Skin of body (tissue), 2 donors: ENCODE results near the gene GREB1L. TPM values are rescaled to one million over a fixed set of nuclear protein-coding genes. Genes with fewer than 3 reads are reported as not detected.
"Not testable (repeated sequence)": the region's sequence is repeated elsewhere in the genome, so short reads cannot be mapped to it uniquely, and the experiment has no call there.

ENCODE experiments used
- DNase-seq: peaks from one replicate; lab custom pipeline; 2025; lab: John Stamatoyannopoulos, UW
- total RNA-seq: library from RNA; depleted of rRNA; stranded (reverse); fragments of >200 nt; gene quantifications from one replicate; pipeline ENCODE4 v1.2.3, GENCODE V29; 2014

The GREB1L gene
- 4.2 TPM for total RNA-seq

DNA sequence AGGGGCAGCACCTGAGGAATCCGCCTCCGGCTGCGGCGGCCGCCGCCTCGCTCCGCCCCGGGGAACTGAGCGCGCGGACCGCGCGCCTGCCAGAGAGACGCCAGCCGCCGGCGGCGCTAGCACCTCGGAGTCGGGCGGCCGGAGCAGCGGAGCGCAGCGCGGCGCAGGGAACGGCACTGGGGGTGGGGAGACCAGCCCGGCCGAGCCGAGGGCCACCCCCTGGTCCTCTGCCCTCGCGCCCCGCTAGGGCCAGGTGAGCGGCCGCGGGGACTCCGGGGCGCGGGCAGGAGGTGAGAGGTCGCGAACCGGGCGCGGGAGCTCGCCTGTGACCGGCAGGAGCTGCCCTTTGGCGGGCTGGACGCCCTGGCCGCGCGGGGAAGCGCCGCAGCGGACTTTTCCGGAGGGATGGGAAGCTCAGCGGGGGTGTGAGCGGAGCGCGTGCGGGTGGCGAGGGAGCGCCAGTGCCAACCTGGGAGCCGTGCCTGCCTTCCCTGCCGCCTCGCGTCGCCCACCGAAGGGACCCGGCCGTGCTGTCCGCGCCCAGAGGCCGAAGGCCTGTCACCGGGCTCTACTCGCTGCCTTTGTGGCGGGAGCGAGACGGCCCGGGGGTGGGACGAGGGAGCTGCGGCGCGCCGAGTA, at the start of gene GREB1L:
TSS of gene GREB1L (plus strand) at position 92 of the 639 bp plus-strand sequence. CDS start 141,287 bp downstream, outside the sequence.
- DNase-seq, result no peak

DNA sequence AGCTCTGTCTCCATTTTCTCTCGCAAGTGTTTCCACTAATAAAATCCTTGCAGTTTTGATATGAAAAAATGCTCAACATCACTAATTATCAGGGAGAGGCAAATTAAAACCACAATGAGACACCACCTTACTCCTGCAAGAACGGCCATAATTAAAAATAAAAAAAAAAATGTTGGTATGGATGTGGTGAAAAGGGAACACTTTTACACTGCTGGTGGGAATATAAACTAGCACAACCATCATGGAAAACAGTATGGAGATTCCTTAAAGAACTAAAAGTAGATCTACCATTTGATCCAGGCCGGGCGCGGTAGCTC, 49.8 kb upstream of the GREB1L start:
- DNase-seq, result no peak

DNA sequence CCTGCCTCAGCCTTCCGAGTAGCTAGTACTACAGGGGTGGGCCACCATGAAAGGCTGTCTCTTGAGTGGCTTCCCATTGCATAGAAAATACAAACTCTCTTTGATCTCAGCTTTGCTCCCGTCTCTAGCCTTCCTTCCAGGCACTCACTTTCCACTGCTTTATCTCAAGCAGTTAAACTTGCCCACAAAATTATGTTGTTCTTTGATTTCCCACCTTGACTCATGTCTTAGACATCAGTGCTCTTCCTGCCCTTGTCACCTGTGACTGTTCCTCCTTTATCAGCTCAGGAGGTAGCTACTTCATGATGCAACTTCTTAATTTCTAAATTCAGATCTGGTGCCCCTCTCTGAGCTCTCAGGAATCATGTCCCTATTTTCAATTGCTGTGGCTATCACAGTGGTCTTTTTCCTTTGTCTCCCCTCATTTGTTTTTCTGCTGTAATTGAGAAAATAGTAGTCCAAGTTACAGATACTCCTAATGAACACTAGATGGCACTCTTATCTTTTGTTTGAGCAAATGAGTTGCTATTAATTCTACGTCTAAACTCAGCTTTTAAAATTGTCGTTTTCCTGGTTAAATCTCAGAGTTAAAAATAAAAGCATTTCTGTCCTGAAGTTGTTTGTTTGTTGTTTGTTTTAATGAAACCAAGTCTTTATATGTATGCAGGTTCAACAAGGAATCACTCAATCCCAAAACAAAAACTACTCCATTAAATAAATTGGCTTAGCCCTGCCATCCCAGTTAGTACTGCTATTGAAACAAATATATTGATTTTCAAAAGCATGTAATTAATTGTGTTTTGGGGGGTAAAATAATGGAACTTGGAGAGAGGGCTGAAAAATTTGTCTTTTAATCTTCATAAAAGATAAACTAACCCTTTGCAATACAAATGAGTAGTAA, 46.9 kb upstream of the GREB1L start:
- peak; percentile 11 for DNase-seq

DNA sequence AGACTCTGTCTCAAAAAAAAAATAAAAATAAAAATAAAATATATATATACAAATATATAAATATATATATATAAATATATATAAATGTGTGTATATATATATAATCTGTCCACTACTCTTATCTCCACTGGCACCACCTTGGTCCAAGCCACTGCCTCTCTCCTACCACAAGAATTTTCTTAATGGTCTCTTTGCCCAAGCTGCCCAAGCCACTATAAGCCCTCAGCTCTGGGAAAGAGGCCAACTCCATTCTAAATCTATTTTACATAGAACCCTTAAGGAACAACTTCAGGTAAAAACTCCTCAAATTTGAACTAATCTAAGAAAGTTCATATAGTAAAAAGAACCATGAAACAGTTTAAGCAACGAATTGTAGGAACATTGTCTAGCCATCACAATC, 45.6 kb upstream of the GREB1L start:
- DNase-seq, result no peak

DNA sequence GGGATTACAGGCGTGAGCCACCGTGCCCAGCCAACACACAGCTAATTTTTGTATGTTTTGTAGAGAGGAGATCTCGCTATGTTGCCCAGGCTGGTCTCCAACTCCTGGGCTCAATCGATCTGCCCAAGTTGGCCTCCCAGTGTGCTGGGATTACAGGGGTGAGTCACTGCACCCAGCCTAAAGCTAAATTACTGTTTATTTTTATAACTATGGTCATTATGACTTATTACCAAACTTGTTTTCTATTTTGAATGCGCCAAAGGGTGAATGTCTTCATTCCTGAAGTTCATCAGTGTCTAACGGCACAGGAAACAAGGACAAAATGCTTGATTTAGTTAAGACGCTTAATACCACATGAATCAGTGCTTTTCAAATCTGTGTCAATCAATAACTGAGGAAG, 38.9 kb upstream of the GREB1L start:
- no peak for DNase-seq

DNA sequence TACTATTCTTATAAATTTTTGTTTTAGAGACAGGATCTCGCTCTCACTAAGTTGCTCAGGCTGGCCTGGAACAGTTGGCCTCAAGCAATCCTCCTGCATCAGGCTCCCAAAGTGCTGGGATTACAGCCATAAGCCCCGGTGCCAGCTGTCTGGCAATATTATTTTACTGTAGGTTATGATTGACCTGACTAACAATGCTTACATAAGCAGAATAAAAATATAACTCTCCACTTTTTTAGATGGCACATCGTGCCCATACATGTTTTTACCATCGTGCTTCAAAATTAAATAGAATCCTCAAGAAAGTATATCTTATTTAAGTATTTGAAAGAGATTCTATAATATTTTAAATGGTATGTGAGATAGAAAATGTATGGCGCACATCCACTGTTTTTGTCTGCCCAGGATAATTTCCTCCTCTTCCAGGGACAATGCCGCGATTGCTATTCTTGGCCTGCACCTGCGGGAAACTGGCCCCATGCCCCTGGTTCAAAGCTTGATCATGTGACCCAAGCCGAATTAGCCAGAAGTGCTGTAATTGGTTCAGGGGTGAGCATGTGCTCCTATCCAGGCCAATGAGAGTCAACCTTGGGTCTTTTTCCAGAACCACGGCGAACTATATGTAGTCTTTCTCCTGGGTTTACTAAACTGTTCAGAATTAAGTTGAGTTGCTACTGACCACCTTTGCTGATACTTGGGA, 38.3 kb upstream of the GREB1L start:
- DNase-seq, result no peak

DNA sequence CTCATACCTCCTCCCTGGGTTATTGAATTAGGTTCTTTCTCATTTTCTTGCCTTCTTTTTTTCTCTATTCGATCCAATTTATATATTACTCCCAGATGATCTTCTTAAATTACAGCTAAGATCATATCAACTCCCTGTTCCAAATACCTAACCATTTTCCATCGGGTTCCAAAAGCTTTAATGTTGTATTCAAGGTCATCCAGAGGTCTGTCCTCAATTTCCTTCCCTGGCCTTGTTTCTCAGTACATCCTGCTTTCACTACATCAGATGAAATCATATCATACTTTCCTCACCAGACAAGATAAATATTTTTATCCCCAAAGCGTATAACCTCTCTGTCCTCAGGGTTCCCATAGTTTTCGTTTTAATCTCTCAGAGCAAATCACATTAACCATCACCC, 36.3 kb upstream of the GREB1L start:
- no peak for DNase-seq

DNA sequence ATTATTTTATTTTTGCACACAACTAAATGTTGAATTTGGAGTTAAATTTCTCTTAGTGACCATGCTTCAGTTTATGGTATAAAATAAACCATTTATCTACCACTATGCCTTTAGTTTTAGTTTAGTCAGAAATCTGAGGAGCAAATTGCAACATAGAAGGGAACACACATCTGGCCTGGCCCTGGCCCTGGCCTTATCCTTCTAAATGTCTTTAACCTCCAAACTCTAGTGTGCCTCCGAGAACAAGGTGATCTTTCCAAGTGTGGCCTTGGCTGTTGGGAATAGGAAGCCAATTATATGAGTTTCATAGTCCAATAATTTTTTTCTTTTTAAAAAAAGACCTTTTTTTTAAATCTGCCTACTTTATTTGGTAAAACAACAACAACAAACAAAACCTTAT, 31.8 kb upstream of the GREB1L start:
- no peak for DNase-seq

DNA sequence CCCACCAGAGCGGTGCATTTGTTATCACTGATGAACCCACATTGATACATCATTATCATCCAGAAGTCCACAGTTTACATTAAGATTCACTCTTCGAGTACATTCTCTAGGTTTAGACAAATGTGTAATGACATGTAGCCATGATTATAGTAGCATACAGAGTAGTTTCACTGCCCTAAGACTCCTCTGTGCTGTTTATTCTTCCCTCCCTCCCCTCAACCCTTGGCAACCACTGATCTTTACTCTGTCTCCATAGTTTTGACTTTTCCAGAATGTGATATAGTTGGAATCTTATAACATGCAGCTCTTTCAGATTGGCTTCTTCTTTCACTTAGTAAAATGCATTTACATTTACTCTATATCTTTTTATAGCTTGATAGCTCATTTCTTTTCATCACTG, 31.2 kb upstream of the GREB1L start:
- no peak for DNase-seq

DNA sequence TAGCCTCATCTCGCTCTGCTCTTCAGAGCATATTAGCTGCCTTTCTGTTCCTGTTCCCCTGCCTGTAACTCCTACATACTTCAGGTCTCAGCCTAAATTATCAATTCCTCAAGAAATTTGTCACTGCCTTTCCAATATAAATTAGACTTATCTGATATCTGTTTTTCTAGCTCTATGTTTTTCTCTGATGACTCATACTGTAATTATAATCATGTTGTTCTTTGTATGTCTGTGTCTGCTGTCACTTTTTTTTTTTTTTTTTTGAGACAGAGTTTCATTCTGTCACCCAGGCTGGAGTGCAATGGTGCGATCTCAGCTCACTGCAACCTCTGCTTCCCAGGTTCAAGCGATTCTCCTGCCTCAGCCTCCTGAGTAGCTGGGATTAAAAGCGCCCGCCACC, 27.6 kb upstream of the GREB1L start:
- DNase-seq, result not testable (repeated sequence)

DNA sequence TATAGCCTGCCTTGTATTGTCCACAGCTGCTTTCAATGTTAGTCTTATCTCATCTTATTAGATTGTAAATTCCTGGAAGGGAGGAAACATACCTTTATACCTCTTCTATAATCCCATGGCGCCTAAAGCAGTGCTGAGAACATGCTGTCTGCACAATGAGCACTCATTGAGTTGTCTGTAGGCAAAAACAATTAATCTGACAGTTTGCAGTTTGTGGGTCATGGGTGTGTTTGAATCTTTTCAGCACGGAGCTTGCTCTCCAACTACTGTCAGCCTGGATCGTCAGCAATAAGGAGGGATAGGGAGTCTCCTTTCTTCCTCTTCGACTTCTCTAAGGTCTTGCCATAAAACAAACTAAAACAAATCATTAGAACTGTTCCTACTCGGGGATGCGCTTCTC, 26.5 kb upstream of the GREB1L start:
- DNase-seq, result no peak

DNA sequence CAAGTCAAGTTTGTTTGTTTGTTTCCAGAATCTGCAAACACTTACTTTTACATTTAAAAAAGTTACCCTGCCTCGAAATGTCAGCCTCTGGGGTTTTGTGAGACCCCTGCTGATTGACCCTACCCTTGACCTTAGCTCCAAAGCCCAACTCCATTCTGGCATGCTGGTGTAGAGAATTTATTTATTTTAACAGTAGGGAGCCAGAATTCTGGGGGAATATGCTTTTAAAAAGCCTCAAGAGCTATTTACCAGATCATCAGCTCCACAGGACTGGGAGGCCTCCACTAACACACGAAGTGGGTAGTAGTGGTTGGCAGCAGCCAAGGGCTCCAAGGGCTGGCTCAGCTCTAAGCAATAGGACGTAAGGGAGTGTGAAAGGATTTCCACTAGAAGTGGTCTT, 23.2 kb upstream of the GREB1L start:
- no peak for DNase-seq

DNA sequence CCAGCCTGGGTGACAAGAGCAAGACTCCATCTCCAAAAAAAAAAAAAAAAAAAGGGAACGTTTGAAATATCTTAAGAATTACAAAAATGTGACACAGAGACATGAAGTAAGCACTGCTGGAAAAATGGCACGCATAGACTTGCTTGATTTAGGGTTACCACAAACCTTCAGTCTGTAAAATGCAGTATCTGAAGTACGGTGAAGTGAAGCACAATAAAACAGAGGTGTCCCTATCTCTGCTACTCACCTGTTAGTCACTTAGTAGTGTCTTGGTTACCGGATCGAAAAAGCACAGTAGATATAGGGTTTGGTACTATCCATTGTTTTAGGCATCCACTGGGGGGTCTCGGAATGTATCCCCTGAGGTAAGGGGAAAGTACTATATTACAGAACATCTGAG, 11.6 kb upstream of the GREB1L start:
- DNase-seq, result no peak

DNA sequence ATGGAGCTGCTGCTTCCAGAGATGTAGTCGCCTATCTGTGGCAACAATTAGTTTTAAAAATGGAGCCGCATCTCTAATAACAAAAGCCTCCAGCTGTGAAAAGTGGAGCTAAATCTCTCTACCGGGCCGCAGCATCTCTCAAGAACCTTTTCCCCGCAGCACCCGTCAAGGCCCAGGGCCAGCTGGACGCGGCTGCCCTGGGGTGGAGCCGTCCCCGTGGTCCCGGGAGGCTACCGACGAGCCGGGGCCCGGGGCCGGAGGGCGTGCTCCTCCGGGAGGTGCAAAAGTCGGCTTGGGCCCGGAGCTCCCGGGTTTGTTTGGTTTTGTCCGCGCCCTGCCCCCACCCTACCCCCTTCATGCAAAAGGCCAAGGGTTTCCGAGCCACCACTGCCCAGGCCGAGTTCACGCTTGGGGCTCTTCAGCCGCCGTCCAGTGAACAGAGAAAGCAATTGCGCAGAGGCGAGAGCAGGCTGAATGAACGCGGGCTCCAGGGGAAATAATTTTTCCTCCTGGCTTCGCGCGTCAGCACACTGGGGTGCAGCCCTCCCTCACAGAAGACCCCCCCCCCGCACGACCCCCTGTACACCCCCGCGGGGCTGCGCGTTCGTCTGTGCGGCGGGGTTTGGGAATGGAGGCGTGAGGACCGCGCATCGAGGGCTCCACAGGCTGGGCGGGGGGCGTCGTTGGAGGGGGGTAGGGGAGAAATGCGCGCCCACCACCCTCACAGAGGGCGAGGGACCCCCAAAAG, 557 bp upstream of the GREB1L start:
- DNase-seq, result no peak

DNA sequence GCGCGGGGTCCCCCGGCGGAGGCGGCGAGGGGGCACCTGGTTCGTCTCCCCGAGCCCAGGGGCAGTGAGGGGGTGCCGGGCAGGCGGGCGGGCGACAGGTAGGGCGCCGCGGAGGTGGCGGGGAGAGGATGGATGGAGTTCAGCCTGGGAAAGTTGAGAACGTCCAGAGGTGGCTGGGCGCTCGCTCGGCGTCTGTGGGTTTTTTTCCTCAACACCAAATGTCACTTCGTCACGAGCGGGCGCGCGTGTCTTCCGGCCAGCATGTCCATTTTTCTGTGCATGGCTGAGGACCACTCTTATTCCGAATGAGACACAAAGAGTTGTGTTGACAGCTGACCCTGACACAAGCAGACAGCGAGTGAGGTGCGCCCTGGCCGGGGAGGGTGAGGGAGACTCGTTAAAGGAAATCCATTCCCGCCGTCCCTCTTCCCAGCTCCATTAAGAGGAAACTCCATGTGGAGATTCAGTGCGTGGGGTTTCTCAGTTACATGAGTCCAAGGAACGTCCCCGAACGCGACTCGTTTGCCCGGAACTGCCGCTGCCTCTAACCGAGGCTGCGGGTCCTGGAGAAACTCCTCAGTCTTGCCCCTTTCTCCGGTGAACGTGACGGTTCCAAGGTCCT, 859 bp downstream of the GREB1L start:
- peak; percentile 1 for DNase-seq

DNA sequence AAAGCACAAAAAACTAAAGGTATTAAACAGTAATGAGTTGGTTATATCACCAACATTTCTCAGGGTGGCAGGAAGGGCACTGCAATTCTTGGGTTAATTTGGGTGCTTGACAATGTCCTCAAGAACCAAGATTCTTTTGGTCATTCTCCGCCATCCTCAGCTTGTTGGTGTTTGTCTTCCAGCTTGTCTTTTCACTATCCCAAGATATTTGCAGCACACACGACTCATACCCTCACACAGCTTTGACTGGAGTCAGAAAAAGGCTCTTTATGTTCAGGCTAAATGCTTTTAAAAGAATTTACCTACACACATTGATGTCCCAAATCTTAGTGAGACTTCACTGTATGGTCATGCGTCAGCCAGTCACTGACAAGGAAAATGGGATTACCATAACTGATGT, 12.5 kb downstream of the GREB1L start:
- no peak for DNase-seq

DNA sequence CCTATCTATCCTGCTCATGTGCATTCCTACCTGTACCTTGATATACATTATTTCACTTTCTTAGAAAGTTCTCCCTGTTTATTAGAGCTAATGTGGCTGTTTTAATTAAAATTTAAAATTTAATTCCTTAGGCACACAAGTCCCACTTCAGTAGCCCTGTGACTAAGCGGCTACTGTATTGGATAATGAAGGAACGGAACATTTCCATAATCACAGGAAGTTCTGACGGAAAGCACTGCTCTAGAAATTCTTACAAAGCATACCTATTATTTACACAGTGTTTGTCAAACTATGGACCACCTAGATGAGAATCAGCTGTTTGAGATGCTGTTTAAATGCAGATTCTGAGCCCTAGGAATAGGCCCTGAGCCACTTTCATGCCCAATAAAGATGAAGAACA, 13.2 kb downstream of the GREB1L start:
- no peak for DNase-seq

DNA sequence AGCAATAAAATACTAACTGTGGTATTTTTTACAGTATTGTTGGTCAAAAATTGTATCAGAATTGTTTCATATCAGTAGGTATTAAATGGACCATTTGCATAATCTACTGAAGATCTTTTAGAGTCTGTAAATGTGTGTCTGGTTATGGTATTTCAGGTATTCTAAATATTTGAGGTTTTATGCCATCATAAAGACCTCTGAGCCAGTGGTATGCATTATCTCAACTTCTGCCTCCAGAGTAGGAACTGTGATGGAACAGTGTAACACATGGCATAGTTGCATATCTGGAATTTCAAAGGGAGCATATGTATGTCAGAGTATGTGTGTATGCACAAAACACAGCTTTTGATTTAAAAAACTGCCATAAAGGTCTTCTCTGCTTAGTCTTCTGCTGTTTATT, 15.4 kb downstream of the GREB1L start:
- no peak for DNase-seq

DNA sequence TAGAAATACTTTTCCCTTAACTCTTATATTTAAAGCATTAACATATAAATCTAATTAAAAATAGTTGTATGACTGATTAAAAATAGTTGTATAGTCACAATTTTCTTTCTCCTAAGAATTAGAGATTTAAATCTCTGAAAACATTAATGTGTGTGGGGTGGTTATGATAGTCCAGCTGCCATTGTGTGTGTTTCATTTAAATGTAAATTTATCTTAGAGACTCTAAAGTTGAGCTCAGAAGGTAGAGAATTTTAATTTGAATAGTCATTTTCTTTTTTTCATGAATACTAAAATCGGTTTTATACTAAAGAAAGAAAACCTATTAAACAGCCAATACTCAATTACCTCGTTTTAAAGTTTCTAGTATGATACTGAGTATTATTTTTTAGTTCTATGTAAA, 18.6 kb downstream of the GREB1L start:
- no peak for DNase-seq

DNA sequence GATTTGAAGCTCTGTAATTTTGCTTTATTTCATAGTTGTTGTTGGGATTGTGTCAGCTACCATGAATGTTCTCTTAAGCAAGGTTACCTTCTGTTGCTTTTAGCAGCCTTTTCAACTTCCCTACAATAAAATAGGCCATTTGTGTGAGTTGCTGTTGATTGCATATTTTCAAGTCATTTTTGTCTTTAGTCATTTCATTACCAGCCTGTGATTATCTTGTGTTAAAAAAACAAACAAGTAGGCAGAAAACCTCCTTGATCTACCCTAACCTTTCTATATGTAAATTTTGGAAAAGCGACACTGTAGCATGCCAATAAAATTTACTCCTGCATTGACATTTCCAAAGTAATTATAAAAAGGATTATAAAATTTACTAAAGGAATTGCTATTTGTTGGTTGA, 19.3 kb downstream of the GREB1L start:
- no peak for DNase-seq

DNA sequence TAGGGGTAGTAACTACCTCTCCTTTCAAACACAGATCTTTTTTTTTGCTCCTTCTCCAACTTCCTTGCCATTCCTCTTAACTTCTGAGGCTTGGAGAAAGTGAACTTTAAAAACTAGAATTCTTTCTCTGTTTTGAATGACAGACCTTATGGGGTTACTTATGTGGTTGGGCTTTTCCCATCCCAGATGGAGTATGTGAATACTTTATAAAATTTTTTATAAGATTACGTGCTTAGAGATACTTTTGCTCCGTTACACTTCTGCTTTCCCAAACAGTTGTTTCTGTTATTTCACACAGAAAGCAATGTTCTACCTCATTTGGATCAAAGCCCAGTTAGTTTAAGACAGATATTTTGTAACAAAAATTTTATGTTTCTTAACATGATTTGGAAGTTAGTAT, 20.2 kb downstream of the GREB1L start:
- no peak for DNase-seq
